GM21619 (cell line): ENCODE data around the gene UBE2I.

Source experiments
- ATAC-seq: cut with Tn5 transposase; IDR thresholded peaks from one replicate; pipeline ENCODE4 v1.9.1; 2021; ENCODE audit not compliant: unreplicated experiment

Gene UBE2I

DNA sequence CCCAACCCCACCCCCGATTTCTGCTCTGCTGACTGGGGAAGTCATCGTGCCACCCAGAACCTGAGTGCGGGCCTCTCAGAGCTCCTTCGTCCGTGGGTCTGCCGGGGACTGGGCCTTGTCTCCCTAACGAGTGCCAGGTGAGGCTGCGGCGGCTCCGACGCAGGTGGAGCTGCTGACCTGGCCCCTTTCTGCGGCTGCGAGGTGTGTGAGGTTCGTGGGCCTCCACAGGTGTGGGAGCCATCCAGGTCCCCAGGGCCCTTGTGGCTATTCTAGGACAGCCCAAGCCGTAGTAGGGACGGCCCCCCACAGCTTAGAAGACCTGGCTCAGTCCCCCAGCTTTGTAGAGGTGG, 3.0 kb downstream of the UBE2I start:
- no peak for ATAC-seq

DNA sequence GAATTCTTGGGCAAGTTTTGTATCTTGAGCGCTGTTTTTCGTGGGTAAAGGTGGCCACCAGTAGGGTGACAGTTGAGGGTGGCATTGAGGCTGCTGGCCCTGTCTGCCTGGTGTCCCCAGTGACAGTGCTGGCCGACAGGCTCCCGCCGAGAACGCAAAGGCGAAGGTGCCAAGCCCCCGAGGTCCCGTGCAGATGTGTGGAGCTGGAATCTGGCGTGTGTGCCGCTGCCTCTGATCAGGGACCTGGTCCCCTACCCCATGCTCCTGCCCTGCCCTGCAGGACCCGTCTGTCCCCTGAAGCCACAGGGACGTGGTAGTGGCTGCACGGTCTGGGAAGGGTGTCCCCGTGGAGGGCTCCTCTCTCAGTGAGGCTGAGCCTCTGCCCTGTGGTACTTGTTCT, 3.5 kb downstream of the UBE2I start:
- no peak for ATAC-seq

DNA sequence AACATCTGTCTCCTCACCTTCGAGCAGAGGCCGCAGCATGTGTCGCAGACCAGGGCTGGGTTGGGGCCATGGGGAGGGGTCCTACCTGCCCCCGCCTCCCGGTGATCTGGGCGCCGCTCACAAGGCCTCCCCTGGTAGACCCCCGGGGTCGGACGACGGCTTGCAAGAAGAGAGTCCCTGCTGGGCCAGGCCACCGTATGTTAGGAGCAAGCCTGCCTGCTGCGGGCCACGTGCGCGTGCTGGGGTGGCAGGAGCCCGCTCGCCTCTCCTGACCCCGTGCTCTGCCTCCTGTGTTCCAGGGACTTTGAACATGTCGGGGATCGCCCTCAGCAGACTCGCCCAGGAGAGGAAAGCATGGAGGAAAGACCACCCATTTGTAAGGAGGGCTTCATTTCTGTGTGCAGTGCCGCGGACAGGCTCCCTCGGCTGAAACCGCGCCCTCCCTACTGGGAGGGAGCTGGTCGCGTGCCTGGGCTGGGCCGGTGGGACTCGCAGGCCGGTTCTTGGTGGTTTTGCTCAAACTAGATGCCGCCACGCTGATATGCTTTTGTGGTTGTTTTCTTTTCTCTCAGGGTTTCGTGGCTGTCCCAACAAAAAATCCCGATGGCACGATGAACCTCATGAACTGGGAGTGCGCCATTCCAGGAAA, 4.4 kb downstream of the UBE2I start:
- ATAC-seq, result no peak

DNA sequence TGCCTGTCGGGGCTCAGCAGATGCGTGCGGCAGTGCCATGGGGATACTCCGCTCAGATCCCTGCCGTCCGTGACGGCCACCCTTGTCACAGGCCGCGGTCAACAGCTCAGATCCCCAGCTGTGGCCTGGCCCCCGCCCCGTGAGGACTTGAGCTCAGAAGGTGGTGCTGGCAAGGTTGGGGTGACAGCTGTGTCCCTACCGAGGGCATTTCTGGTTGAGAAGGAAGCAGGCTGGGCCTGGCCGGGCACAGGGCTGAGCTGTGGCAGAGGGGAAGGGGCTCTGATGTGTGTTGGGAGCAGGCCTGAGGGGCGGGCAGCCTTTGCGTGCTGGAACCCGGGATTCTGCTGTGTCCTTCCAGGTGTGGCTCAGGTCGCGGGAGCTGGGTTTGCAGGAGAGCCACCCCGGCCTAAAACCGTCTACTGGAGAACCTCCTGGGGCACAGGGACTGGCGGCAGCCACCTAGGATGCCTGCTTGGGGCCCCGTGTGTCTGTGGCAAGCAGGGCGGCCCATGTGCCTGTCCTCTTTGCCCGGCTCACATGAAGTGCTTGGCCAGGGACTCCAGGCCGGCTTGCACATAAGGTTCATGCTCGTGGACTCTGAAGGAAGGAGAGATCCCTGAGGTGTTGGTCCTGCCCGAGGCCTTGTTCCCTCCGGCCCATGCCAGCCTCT, 5.1 kb downstream of the UBE2I start:
- no peak for ATAC-seq

DNA sequence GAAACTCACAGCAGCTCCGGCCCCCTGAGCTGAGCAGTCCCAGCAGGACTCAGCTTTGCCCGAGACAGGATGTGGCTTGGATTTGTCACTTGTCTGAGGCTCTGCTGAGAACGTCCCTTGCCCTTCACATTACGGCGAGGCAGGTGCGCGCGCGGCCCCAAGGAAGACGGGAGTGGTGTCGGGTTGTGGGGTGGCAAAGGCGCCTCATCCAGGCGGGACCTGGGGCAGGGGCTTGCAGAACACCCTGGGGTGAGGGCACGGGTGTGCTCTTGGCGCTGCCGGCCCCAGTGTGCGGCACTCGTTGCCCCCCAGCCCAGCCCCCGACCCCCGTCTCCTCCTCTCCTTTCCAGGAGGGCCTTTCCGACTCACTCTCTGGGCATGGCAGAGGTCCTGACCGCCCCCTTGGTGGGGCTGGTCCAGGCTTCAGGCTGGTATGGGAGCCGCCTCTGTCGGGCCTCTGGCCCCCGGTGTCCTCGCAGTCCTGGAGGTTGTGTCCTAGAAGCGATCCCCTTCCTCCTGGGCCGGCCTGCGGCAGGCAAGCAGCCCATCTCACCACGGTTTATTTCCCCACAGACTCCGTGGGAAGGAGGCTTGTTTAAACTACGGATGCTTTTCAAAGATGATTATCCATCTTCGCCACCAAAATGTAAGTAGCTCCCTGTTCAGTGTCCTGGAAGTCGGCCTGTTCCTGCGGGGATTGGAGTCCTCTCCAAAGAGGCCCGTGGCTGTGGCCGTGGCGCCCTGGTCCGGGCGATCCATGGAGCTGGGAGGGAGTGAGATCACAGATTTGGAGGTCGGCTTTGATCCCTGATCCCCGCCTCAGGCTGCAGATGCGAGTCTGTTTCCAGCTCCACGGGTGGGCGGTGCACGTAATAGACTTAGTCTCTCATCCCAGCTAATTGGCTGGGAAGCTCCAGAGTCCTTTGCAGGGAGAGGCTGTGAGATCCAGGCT, 5.9 kb downstream of the UBE2I start:
- no peak for ATAC-seq

DNA sequence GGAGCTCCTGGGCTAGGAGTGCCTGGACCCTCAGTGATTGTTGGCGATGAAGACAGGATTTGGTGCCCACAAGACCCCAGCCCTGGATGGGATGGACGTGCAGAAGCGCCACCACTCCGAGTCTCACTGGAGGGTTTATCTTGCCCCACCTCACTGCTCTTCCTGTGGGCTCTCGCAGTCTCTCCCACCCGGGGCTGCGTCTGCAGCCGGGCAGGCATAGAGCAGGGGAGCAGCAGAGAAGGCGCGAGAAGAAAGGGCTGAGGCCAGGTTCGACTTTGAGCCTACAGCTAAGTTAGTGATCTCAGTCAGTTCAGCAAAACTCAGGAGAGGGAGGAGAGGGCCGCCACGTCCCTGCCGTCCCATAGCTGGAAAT, 6.6 kb downstream of the UBE2I start:
- no peak for ATAC-seq

GRCh38 chr16:1317479-1318267, 8.2 kb downstream of the UBE2I start:
- ATAC-seq, result no peak

DNA sequence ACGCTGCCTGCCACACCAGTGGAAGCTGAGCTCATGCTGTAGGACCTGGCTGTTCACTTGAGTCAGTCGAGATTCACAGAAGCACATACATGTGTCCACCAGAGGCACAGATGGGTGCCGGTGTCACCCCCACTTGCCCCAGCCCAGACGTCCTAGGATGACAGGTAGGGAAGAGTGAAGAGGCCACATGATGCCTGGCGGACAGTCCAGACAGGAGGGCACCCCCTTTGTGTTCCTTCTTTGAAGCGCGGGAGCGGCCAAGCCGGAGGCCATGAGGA, 8.8 kb downstream of the UBE2I start:
- ATAC-seq, result no peak

DNA sequence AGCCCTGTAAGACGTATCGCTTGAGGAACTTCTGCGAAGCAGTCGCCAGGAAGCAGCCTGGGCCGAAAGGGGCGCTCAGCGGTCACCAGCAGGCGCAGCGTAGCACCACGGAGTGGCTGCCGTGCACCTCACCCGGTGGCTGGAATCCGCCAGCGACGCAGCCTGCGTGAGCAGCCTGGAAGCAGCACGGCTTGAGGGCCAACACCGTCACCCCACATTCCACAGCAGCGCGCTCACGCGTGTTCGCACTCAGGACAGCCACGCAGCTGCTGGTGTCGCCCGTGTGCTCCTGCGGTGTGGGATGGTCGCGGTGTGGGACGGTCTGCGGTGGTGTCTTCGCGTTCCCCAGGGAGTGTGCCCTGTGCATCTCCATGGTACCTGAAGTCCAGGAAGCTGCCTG, 9.6 kb downstream of the UBE2I start:
- no peak for ATAC-seq

DNA sequence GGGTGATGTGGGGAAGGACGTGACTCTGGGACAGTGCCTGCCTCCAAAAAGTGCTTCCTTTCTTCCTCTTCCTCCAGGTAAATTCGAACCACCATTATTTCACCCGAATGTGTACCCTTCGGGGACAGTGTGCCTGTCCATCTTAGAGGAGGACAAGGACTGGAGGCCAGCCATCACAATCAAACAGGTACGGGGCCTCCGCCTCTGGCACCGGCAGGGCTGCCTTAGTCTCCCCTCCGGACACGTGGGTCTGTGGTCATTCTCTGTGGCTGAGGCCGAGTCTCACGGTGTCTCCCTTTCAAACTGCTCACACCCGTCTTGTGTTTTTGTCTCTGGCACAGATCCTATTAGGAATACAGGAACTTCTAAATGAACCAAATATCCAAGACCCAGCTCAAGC, 10.7 kb downstream of the UBE2I start:
- ATAC-seq, result no peak

- no peak for ATAC-seq
These were observed 11.3 kb downstream of the UBE2I start for GRCh38 chr16:1320658-1321240.

DNA sequence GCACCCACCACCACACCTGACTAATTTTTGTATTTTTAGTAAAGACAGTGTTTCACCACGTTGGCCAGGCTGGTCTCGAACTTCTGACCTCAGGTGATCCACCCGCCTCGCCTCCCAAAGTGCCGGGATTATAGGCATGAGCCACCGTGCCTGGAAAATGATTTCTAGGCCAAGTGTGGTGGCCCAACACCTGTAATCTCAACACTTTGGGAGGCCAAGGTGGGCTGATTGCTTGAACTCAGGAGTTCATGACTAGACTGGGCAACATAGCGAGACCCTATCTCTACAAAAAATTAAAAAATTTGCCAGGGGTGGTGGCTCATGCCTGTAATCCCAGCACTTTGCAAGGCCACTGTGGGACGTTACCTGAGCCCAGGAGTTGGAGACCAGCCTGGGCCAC, 13.0 kb downstream of the UBE2I start:
- ATAC-seq, result no peak

GRCh38 chr16:1323296-1324239, 14.1 kb downstream of the UBE2I start:
- no peak for ATAC-seq

- no peak for ATAC-seq
These were observed 14.9 kb downstream of the UBE2I start for GRCh38 chr16:1324286-1324826.

- no peak for ATAC-seq
These were observed 15.8 kb downstream of the UBE2I start for GRCh38 chr16:1325261-1325660.

- ATAC-seq, result no peak
These were observed 16.4 kb downstream of the UBE2I start for GRCh38 chr16:1325673-1326371.

DNA sequence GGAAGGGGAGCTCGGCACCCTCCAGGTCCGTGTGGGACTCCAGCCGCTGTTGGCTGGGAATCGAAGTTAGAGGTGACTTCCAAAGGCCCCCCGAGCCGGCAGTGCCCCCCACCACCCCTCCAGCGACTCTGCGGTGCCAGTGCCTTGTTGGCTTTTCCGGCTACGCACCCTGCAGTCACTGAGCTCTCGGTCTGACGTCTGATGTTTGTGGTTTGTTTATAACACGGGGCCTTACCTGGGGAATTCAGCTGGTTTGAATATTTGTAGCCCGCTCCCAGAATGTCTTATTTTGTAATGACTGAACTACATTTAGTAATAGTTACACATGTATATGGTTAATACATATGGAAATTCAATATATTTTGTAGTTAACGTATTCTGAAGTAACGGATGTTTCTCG, 17.0 kb downstream of the UBE2I start:
- ATAC-seq, result no peak

DNA sequence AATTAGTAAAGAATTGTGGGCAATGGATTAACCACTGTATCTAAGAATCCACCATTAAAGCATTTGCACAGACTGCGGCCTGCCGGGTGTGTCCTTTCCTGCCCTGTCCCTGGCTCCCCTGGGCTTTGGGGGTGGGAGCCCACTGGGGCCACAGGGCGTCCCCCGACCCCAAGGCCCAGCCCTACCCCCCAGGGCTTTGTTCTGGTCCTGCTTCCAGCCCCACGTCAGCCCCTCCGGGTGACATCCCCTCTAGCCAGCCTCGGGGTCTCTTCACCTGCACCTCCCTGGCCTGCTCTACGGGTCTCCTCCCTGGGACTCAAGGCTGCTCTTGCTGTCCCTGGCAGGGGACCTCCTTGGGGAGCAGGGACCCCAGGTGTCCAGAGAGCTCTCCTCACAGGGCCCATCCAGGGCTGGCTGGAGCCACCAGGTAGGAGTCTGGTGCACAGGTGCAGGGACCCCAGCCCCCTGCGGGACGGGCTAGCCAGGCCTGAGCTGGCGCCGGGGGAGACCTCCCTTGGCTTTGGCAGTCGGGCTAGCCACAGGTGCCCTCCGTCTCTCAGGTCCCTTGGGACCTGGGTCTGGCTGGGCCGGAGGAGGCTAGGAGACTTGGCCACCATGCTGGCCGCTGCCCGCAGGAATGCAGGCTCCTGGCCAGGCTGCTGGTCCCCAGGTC, 17.6 kb downstream of the UBE2I start:
- ATAC-seq, result no peak

GRCh38 chr16:1327619-1327947, 18.1 kb downstream of the UBE2I start:
- ATAC-seq, result no peak
